ENCODE measurements around the gene KIAA1958.

DNA sequence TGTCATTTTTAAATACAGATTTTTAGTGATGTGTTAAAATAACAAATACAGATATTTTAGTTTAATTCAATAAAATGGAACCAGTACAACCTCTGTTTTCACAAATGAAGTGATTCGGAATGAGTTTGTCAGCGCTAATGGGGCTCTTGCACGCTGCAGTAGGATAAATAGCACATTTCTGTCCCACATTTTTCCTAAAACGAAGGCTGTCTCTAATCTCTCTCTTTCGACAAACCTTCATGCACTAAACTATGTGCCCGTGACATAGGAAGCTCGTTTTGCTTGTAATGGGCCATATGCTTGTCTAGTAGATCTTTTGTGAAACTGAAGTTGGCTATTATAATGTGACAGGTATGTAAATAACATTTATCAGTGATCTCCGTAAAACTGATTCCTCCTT is 130.7 kb downstream of the KIAA1958 start:
- no peak for TF ChIP-seq CTCF (conservative IDR thresholded peaks at IDR 0.05)
- no peak for TF ChIP-seq ZFX (IDR thresholded peaks at IDR 0.05)

All from C4-2B (cell line).